ENCODE measurements around the gene KIF26B. TPM values are rescaled to one million over a fixed set of nuclear protein-coding genes. Genes with fewer than 3 reads are reported as not detected.

The KIF26B gene
- total RNA-seq, 4 donors from 2014 or later: 3.6 to 7.0 (median 5.2) TPM

GRCh38 chr1:245325922-245326795, 171.4 kb downstream of the KIF26B start:
- Histone ChIP-seq H3K36me3 (no peaks in the 10 kb centered on the region), H3K27me3 (no peaks in the 10 kb centered on the region), H3K27ac (no peak overlapping the region), H3K4me3 (no peak overlapping the region), H3K4me1 (no peaks in the 10 kb centered on the region), H3K9me3 (no peaks in the 10 kb centered on the region)
- TF ChIP-seq CTCF (IDR thresholded peaks at IDR 0.05): no peak
- TF ChIP-seq POLR2AphosphoS5 (IDR thresholded peaks at IDR 0.05): no peak
- no peak for TF ChIP-seq EP300 (IDR thresholded peaks at IDR 0.05)
- no peak for TF ChIP-seq POLR2A (IDR thresholded peaks at IDR 0.05)
- no peak for DNase-seq (ENCODE audit: low spot score in 2 of 2)
- WGBS: 88% methylated on average over 16 of the region's 16 CpGs

- no peak for TF ChIP-seq POLR2AphosphoS5 (IDR thresholded peaks at IDR 0.05)
- no peak for TF ChIP-seq EP300 (IDR thresholded peaks at IDR 0.05)
- no peak for TF ChIP-seq POLR2A (IDR thresholded peaks at IDR 0.05)
- TF ChIP-seq CTCF (IDR thresholded peaks at IDR 0.05): no peak
- no peak overlapping the region for H3K27ac ChIP-seq
- 71% methylated on average over 3 of the region's 3 CpGs for WGBS
- no peaks in the 10 kb centered on the region for H3K36me3 ChIP-seq
- H3K4me3 ChIP-seq: no peak overlapping the region
- H3K27me3 ChIP-seq: no peaks in the 10 kb centered on the region
- H3K9me3 ChIP-seq: no peaks in the 10 kb centered on the region
- H3K4me1 ChIP-seq: no peaks in the 10 kb centered on the region
- no peak for DNase-seq (ENCODE audit: low spot score in 2 of 2)
Measured at GRCh38 chr1:245327360-245327759, 172.6 kb downstream of the KIF26B start.

GRCh38 chr1:245327842-245328241, 173.1 kb downstream of the KIF26B start:
- no peaks in the 10 kb centered on the region for H3K27me3 ChIP-seq
- DNase-seq (ENCODE audit: low spot score in 2 of 2): no peak
- TF ChIP-seq EP300 (IDR thresholded peaks at IDR 0.05) (no peak), POLR2AphosphoS5 (IDR thresholded peaks at IDR 0.05) (no peak), CTCF (IDR thresholded peaks at IDR 0.05) (no peak), POLR2A (IDR thresholded peaks at IDR 0.05) (no peak)
- H3K9me3 ChIP-seq: no peaks in the 10 kb centered on the region
- no peak overlapping the region for H3K27ac ChIP-seq
- H3K36me3 ChIP-seq: no peaks in the 10 kb centered on the region
- WGBS: 94% methylated on average over 4 of the region's 4 CpGs
- no peaks in the 10 kb centered on the region for H3K4me1 ChIP-seq
- no peak overlapping the region for H3K4me3 ChIP-seq

GRCh38 chr1:245330951-245331350, 176.2 kb downstream of the KIF26B start:
- TF ChIP-seq POLR2AphosphoS5 (IDR thresholded peaks at IDR 0.05) (no peak), POLR2A (IDR thresholded peaks at IDR 0.05) (no peak), CTCF (IDR thresholded peaks at IDR 0.05) (no peak), EP300 (IDR thresholded peaks at IDR 0.05) (no peak)

GRCh38 chr1:245332085-245332484, 177.3 kb downstream of the KIF26B start:
- 95% methylated on average over 6 of the region's 6 CpGs for WGBS
- TF ChIP-seq CTCF (IDR thresholded peaks at IDR 0.05): no peak
- no peak for TF ChIP-seq EP300 (IDR thresholded peaks at IDR 0.05)
- TF ChIP-seq POLR2AphosphoS5 (IDR thresholded peaks at IDR 0.05): no peak
- no peak for TF ChIP-seq POLR2A (IDR thresholded peaks at IDR 0.05)
- H3K36me3 ChIP-seq: no peaks in the 10 kb centered on the region
- H3K4me1 ChIP-seq: peaks cover 3% of the 10 kb centered on the region
- no peak overlapping the region for H3K27ac ChIP-seq
- no peak overlapping the region for H3K4me3 ChIP-seq
- no peaks in the 10 kb centered on the region for H3K9me3 ChIP-seq
- DNase-seq (ENCODE audit: low spot score in 2 of 2): no peak
- no peaks in the 10 kb centered on the region for H3K27me3 ChIP-seq

More at GRCh38 chr1:245330951-245331350, 176.2 kb downstream of the KIF26B start:
- no peaks in the 10 kb centered on the region for H3K27me3 ChIP-seq
- peaks cover under 1% of the 10 kb centered on the region for H3K4me1 ChIP-seq
- WGBS: 95% methylated on average over 26 of the region's 26 CpGs
- H3K9me3 ChIP-seq: no peaks in the 10 kb centered on the region
- no peak overlapping the region for H3K27ac ChIP-seq
- H3K4me3 ChIP-seq: no peak overlapping the region
- no peak for DNase-seq (ENCODE audit: low spot score in 2 of 2)
- no peaks in the 10 kb centered on the region for H3K36me3 ChIP-seq

All from suprapubic skin (tissue), 4 donors.